HG02571 (cell line): ENCODE measurements around the gene LRSAM1.
"Not testable (repeated sequence)": the region's sequence is repeated elsewhere in the genome, so short reads cannot be mapped to it uniquely, and the experiment has no call there.

Experiments used
- ATAC-seq: cut with Tn5 transposase; IDR thresholded peaks from one replicate; pipeline ENCODE4 v1.9.1; 2021; ENCODE audit warnings: mild to moderate bottlenecking, moderate library complexity; ENCODE audit not compliant: unreplicated experiment

Gene LRSAM1

GRCh38 chr9:127455324-127455992, 4.1 kb downstream of the LRSAM1 start:
- ATAC-seq = no peak

GRCh38 chr9:127457191-127457878, 6.0 kb downstream of the LRSAM1 start:
- ATAC-seq = no peak

- ATAC-seq = no peak
Observed at GRCh38 chr9:127458921-127459320, 7.6 kb downstream of the LRSAM1 start.

- ATAC-seq = no peak
Observed at GRCh38 chr9:127463382-127463781, 12.1 kb downstream of the LRSAM1 start.

- ATAC-seq = no peak
Observed at GRCh38 chr9:127463911-127464310, 12.6 kb downstream of the LRSAM1 start.

- not testable (repeated sequence) for ATAC-seq
Observed at GRCh38 chr9:127466407-127466917, 15.2 kb downstream of the LRSAM1 start.

- no peak for ATAC-seq
Observed at GRCh38 chr9:127467621-127468020, 16.3 kb downstream of the LRSAM1 start.

GRCh38 chr9:127470662-127471061, 19.4 kb downstream of the LRSAM1 start:
- ATAC-seq = no peak

GRCh38 chr9:127473501-127473900, 22.2 kb downstream of the LRSAM1 start:
- ATAC-seq = no peak

GRCh38 chr9:127473932-127474331, 22.6 kb downstream of the LRSAM1 start:
- no peak for ATAC-seq

GRCh38 chr9:127474592-127474991, 23.3 kb downstream of the LRSAM1 start:
- ATAC-seq = no peak

GRCh38 chr9:127479507-127480081, 28.3 kb downstream of the LRSAM1 start:
- no peak for ATAC-seq

GRCh38 chr9:127482662-127483061, 31.4 kb downstream of the LRSAM1 start:
- ATAC-seq = no peak

GRCh38 chr9:127485995-127486394, 34.7 kb downstream of the LRSAM1 start:
- no peak for ATAC-seq

GRCh38 chr9:127488946-127489345, 37.6 kb downstream of the LRSAM1 start:
- ATAC-seq = no peak

- ATAC-seq = no peak
Observed at GRCh38 chr9:127489471-127490115, 38.3 kb downstream of the LRSAM1 start.

GRCh38 chr9:127490535-127491230, 39.4 kb downstream of the LRSAM1 start:
- ATAC-seq = no peak

GRCh38 chr9:127491516-127491915, 40.2 kb downstream of the LRSAM1 start:
- ATAC-seq = no peak

GRCh38 chr9:127492616-127493015, 41.3 kb downstream of the LRSAM1 start:
- ATAC-seq = no peak

- ATAC-seq = no peak
Observed at GRCh38 chr9:127493592-127494303, 42.4 kb downstream of the LRSAM1 start.
